Memory B cell (primary cell): ENCODE measurements around the gene DNAH17.

Source experiments
- ATAC-seq: fragments of 150-1000 bp; cut with Tn5 transposase; 2 replicates; pipeline ENCODE4 v1.10.0; 2021; ENCODE audit warnings: low read depth, mild to moderate bottlenecking, moderate library complexity
- DNase-seq, 2 donors: peaks; one replicate each; pipeline ENCODE4 v3.0.0; 2022; ENCODE audit warnings: low spot score in 2 of 2
- H3K27ac Mint-ChIP-seq: one replicate; pipeline ENCODE4 v1.8.0; 2022; ENCODE audit warnings: mild to moderate bottlenecking, moderate library complexity, mixed read lengths
- H3K27me3 Mint-ChIP-seq: one replicate; pipeline ENCODE4 v1.8.0; 2022; ENCODE audit warnings: mixed read lengths
- H3K36me3 Mint-ChIP-seq: one replicate; pipeline ENCODE4 v1.8.0; 2022; ENCODE audit warnings: mild to moderate bottlenecking, mixed read lengths
- H3K4me1 Mint-ChIP-seq: one replicate; pipeline ENCODE4 v1.8.0; 2022; ENCODE audit warnings: mixed read lengths
- H3K4me3 Mint-ChIP-seq: one replicate; pipeline ENCODE4 v1.8.0; 2022; ENCODE audit warnings: mild to moderate bottlenecking, moderate library complexity, mixed read lengths
- H3K9me3 Mint-ChIP-seq: one replicate; pipeline ENCODE4 v1.8.0; 2022; ENCODE audit warnings: mixed read lengths

Gene DNAH17

GRCh38 chr17:78501241-78502036 is 75.8 kb downstream of the DNAH17 start:
- no peak for DNase-seq
- ATAC-seq: no peak
- Mint-ChIP-seq H3K27me3 (peaks cover 8% of the 10 kb centered on the region), H3K4me3 (no peak overlapping the region), H3K36me3 (no peaks in the 10 kb centered on the region), H3K4me1 (no peaks in the 10 kb centered on the region), H3K27ac (no peak overlapping the region), H3K9me3 (no peaks in the 10 kb centered on the region)

DNA sequence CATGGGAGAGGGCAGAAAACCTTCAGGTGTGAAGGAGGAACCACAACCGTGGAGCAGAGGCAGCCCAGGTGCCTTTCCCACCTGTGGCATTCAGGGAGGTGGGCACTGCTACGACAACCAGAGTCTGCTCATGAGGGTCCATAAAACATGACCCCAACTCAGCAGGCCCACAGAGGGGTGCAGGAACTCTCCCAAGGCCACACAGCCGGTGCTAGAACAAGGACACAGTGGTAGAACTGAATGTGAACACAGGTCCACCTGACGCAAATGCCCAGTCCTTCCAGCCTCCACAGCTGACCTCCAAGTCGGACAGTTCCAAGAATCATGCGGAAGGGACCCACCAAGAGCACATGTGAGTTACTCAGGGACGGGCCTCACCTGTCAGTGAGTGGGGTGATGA is 76.4 kb downstream of the DNAH17 start:
- no peak overlapping the region for H3K27ac Mint-ChIP-seq
- DNase-seq: no peak
- no peaks in the 10 kb centered on the region for H3K9me3 Mint-ChIP-seq
- H3K4me3 Mint-ChIP-seq: no peak overlapping the region
- ATAC-seq: no peak
- H3K4me1 Mint-ChIP-seq: no peaks in the 10 kb centered on the region
- no peaks in the 10 kb centered on the region for H3K36me3 Mint-ChIP-seq
- peaks cover 8% of the 10 kb centered on the region for H3K27me3 Mint-ChIP-seq

GRCh38 chr17:78499715-78500540 is 77.3 kb downstream of the DNAH17 start:
- no peak overlapping the region for H3K27ac Mint-ChIP-seq
- no peaks in the 10 kb centered on the region for H3K4me1 Mint-ChIP-seq
- no peaks in the 10 kb centered on the region for H3K36me3 Mint-ChIP-seq
- ATAC-seq (no peak), DNase-seq (no peak)
- no peak overlapping the region for H3K4me3 Mint-ChIP-seq
- no peaks in the 10 kb centered on the region for H3K9me3 Mint-ChIP-seq
- H3K27me3 Mint-ChIP-seq: peaks cover 8% of the 10 kb centered on the region

DNA sequence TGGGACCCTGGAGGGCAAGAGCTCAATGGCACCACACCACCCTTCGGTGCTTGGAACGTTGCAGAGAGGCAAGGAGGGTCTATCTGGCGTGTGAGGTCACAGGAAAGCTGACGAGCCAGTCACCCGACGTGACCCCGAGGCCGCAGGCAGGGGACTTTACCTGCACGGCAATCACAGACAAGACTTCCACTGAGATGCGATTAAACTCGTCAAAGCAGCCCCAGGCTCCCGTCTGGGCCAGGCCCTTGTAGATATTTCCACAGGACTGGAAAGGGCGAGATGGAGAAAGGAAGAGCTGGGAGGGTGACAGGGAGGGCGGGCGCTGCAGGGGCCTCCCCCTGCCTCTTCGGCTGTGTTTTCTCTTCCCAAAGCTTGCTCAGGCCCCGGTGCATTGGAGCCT is 78.3 kb downstream of the DNAH17 start:
- DNase-seq: no peak
- Mint-ChIP-seq H3K36me3 (no peaks in the 10 kb centered on the region), H3K4me1 (no peaks in the 10 kb centered on the region), H3K9me3 (no peaks in the 10 kb centered on the region), H3K4me3 (no peak overlapping the region), H3K27me3 (peaks cover 5% of the 10 kb centered on the region), H3K27ac (no peak overlapping the region)
- ATAC-seq: no peak

DNA sequence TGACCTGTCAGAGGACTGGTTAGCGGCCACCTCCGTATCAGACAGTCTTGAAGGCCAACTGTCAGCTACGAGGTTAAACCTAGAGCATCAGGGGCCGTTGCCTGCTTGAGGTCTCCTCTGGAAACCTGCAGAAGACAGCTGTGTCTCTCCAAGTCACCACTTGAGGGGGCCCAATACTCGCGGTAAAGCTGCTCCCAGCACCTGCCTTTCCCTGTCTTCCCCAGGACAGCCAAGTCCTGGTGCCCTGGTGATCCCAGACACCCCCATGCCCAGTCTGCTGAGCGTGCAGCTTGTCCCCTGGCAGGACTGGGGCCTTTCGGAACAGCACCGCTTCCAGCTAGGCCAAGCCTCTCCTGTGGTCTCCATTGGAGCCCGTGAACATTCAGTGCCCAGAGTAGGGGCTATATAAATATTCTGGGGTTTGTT is 80.1 kb downstream of the DNAH17 start:
- DNase-seq (peak; percentile 42 to 44), ATAC-seq (peak; percentile 77)
- Mint-ChIP-seq H3K9me3 (no peaks in the 10 kb centered on the region), H3K4me3 (no peak overlapping the region), H3K4me1 (no peaks in the 10 kb centered on the region), H3K36me3 (no peaks in the 10 kb centered on the region), H3K27me3 (peaks cover 8% of the 10 kb centered on the region), H3K27ac (no peak overlapping the region)

- Mint-ChIP-seq H3K4me1 (no peaks in the 10 kb centered on the region), H3K9me3 (no peaks in the 10 kb centered on the region), H3K27me3 (peaks cover 6% of the 10 kb centered on the region), H3K4me3 (no peak overlapping the region), H3K36me3 (no peaks in the 10 kb centered on the region), H3K27ac (no peak overlapping the region)
- ATAC-seq (no peak), DNase-seq (no peak)
Measured at GRCh38 chr17:78496311-78496710, 80.9 kb downstream of the DNAH17 start.

DNA sequence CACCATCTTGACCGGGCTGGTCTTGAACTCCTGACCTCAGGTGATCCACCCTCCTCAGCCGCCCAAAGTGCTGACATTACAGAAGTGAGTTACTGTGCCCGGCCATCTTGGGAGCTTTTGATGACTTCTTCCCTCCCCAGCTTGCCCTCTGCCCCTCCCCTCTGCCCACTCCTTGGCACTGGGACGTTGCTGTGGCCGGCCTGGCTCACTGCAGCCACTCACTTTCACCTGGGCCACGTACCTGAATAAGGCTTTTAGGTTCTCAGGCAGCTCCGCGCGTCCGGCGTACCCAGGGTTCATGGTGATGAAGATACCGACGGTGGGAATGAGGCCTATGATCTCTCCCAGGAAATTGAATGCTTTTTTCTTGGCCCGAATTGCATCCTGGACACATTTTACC is 81.6 kb downstream of the DNAH17 start:
- Mint-ChIP-seq H3K4me1 (no peaks in the 10 kb centered on the region), H3K36me3 (no peaks in the 10 kb centered on the region), H3K4me3 (no peak overlapping the region), H3K9me3 (no peaks in the 10 kb centered on the region), H3K27ac (no peak overlapping the region), H3K27me3 (peaks cover 7% of the 10 kb centered on the region)
- no peak for ATAC-seq
- DNase-seq: no peak

- Mint-ChIP-seq H3K27ac (no peak overlapping the region), H3K36me3 (no peaks in the 10 kb centered on the region), H3K4me3 (no peak overlapping the region), H3K27me3 (peaks cover 7% of the 10 kb centered on the region), H3K4me1 (no peaks in the 10 kb centered on the region), H3K9me3 (no peaks in the 10 kb centered on the region)
- DNase-seq: no peak
- ATAC-seq: no peak
Measured at GRCh38 chr17:78494696-78495330, 82.4 kb downstream of the DNAH17 start.

DNA sequence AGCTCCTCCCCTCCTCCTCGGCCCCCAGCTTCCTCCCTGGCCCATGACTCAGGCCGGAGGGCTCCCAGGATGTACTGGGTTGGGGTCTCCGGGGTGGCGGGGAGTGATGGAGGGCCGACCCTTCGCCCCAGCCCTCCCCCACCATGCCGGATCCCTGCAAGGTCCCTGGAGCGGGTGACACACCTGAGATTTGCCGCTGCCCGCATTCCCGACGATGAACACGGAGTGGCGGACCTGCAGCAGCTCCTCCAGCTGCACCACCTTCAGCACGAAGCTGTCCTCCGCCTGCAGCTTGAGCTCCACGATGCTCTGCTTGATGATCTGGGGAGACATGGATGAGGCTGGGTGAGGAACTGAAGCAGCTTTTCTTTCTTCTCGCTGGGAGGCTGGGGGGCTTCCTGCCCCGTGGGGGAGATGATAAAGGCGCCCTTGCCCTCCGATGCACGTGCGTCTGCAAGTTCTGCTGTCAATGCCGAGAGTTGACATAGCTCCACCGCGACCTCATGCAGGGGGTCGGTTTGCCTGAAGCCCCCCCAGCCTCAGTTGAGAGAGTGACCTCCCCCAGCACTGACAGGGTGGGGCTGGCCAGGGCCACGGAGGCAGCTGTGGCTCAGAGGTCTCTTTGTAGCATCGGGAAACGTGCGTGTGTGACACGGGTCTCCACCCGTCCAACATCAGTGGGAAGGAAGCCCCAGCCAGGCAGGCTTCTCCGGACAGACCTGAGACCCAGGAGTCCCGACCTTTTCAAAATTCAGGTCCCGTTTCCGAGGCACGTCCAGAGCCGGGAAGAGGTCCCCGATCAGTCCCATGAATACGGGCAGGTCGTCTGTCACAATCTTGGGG is 83.1 kb downstream of the DNAH17 start:
- no peak overlapping the region for H3K27ac Mint-ChIP-seq
- peaks cover 7% of the 10 kb centered on the region for H3K27me3 Mint-ChIP-seq
- no peaks in the 10 kb centered on the region for H3K36me3 Mint-ChIP-seq
- H3K4me3 Mint-ChIP-seq: no peak overlapping the region
- ATAC-seq (no peak), DNase-seq (no peak)
- H3K9me3 Mint-ChIP-seq: no peaks in the 10 kb centered on the region
- no peaks in the 10 kb centered on the region for H3K4me1 Mint-ChIP-seq

DNA sequence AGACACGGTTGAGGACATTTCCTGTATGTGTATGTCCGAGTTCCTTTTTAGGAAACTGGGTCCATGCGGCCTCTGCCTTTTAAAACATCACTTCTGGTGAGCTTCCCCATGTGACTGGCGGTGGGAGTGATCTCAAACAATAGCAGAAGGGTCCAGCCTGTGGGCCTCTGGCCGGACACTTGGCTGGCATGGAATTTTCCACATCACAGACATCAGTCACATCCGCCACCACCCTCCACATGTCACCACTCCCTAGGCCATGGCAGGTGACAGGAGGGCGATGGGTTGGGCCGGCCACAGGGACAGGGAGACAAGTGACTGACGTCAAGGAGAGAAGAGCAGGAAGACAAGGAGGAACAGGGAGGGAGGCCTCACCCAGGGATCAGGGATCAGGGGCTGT is 83.7 kb downstream of the DNAH17 start:
- Mint-ChIP-seq H3K27ac (no peak overlapping the region), H3K4me1 (no peaks in the 10 kb centered on the region), H3K36me3 (no peaks in the 10 kb centered on the region), H3K9me3 (no peaks in the 10 kb centered on the region), H3K27me3 (peaks cover 4% of the 10 kb centered on the region), H3K4me3 (no peak overlapping the region)
- no peak for DNase-seq
- ATAC-seq: no peak

- no peaks in the 10 kb centered on the region for H3K4me1 Mint-ChIP-seq
- ATAC-seq (no peak), DNase-seq (no peak)
- H3K9me3 Mint-ChIP-seq: no peaks in the 10 kb centered on the region
- no peak overlapping the region for H3K4me3 Mint-ChIP-seq
- peaks cover 4% of the 10 kb centered on the region for H3K27me3 Mint-ChIP-seq
- H3K36me3 Mint-ChIP-seq: no peaks in the 10 kb centered on the region
- H3K27ac Mint-ChIP-seq: no peak overlapping the region
Measured at GRCh38 chr17:78492116-78492799, 84.9 kb downstream of the DNAH17 start.

DNA sequence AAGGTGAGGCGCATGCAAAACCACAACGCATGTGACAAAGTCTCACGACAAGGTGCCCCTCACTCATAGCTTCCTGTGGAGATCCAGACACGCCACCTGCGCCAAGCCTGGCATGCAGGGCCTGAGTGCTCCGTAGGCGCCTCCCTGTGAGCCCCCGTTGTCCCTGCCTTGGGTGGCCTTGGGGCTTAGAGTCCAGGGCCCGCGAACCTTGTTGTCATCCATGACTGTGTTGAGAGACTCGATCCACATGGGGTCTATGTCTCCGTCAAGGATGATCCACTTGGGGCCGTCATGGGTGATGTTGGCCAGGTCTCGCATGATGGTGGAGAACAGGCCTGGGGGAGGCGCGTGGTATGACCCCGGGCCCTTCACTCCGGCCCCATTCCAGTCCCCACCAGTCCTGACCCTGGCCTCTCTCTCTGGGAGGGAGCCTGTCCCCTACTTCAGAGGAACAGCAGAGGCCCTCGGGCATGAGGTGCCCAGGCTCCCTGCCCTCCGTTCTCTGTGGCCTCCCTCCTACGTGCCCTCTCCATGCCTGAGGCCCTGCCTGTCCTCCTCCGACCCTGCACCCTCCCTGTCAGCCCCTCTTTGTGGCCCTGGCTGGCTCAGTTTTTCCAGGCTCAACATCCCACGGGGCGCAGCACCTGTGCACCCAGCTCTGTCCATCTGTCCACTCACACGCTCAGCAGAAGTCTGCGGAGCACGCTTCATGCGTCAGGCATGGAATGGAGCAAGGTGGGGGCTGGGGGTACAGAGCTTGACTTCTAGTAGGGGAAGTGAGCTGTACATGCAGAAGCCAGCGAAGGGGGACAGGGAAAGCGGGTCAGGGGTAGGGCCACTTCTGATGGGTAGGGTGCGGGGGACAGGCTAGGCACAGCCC is 85.7 kb downstream of the DNAH17 start:
- Mint-ChIP-seq H3K27me3 (peaks cover 4% of the 10 kb centered on the region), H3K36me3 (no peaks in the 10 kb centered on the region), H3K27ac (no peak overlapping the region), H3K9me3 (no peaks in the 10 kb centered on the region), H3K4me1 (no peaks in the 10 kb centered on the region), H3K4me3 (no peak overlapping the region)
- no peak for ATAC-seq
- no peak for DNase-seq
